GM19455 (cell line): ENCODE measurements around the gene CD33.

Experiments
- ATAC-seq: cut with Tn5 transposase; IDR thresholded peaks from one replicate; pipeline ENCODE4 v1.9.1; 2021; ENCODE audit not compliant: unreplicated experiment

Gene CD33

DNA sequence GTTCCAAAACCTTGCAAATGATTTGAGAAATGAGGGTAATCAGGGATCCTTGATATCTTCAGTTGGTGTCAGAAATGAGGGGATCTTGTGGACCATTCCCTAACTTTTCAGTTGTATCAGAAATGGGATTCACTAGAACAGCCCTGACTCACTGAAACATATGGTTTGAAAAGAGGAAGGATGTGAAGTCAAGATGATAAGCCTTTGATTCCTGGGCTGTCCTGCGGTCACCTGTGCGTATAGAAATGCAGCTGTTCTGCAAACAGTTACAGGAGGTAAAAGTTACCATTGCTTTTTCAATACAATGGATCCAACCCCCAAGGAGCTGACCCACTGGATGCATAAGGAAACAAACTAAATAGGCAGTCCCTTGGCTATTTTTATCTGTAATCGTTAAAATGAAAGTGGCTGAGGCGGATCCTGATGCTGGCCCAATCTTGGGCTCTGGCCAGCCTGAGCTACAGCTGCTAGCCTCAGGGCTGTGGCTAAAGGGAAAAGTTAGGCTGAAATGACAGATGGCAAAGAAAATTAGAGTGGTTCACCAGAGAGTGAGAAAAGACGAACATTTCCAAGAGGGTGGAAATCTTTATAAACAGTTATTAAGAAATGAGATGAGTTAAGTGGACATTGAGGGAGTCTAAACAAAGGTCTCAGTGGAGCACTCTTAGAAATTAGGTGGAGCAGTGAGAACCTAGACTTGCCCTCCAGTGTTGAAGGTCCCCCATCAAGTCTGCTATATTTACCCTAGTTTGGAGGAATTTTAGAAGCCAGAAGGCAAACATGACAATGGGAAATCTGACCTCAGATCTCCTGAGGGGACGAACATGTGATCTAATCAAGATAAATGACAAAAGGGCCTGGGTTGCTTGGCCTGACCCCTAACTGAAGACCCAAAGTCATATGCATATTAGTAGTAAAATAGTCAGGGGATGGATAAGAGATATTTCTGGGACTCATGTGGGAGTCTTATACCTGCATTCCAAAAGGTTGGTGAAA lies 33.6 kb downstream of the CD33 start:
- no peak for ATAC-seq

GRCh38 chr19:51259348-51260245 lies 34.7 kb downstream of the CD33 start:
- no peak for ATAC-seq

DNA sequence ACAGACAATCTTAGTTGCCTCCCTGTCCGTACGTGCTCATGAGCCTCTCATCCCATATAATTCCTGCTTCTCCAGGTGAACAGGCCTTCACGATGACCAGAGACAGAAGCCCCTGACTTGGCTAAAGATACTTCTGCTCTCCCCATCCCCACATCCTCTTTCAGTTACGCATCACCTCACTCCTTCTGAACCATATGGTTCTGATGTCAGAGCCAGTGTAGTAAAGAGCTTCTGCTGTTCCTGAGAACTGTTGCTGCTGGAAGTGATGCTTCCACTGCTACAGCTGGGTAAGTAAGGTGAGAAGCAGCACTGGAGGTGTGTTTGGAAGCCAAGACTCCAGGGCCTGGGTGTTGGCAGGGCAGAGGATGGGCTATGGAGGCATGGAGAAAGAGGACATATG lies 38.9 kb downstream of the CD33 start:
- ATAC-seq: no peak

DNA sequence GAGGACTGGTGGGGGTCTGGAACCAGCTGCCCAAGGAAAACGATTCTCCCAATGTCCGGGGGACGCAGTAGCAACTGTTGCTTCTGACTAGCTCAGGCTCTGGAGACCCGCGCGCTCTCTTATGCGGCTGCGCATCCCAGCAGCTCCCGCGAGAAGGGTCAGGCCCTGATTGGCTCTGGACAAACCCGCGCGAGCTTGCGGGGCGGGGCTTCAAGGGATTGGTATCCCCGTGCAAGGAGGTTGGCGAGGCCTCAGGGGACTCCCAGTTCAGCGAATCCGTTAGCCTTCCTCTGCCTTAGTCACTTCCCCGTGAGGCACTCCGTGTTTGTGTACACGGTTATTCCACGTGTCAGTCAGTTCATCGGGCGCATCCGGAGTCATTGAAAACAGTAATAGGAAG lies 46.2 kb downstream of the CD33 start:
- ATAC-seq: no peak

- ATAC-seq: no peak
Measured at GRCh38 chr19:51272183-51272810, 47.4 kb downstream of the CD33 start.

GRCh38 chr19:51274049-51274770 lies 49.3 kb downstream of the CD33 start:
- ATAC-seq: no peak

- ATAC-seq: no peak
Measured at GRCh38 chr19:51277112-51277511, 52.2 kb downstream of the CD33 start.

DNA sequence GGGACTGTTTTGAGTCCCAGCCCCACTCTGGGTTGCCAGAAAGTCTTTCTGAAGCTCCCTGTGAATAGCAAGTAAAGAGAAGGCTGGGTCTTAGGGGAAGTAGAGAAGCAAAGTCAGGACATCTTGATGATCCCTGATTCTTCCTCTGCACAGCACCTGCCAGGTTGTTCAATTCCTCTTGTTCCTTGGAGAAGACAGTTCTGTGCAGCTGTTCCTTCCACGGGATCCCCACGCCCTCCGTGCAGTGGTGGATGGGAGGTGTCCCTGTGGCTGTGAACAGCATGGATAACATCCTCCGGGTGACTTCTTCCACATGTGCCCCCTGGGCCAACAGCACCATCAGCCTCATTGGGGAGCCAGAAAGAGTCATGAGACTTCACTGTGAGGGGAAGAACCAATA lies 57.5 kb downstream of the CD33 start:
- no peak for ATAC-seq

DNA sequence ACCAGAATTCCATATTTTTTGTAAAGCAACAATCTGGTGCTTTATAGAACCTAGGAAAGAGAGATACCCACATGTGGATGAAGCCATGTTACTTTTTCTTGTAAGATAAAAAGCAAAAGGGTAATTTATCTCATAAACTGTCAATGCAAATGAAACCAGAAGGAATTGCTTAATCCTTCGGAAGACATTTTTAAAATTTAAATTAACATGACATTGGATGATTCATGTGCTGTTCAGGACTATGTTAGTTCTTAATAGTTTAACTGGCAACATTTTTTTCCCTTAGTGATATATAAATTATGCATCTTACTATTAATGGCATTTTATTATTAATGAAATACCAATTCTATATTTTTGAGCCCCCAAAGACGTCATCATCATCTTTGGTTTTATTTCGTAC lies 60.8 kb downstream of the CD33 start:
- no peak for ATAC-seq
